HUES64 (cell line): ENCODE results near the gene MSS51.

Experiments
- H3K27ac ChIP-seq: 2 replicates; pipeline ENCODE4 v1.7.0; 2013; ENCODE audit warnings: low read depth, low read length, inconsistent platforms
- H3K27me3 ChIP-seq: 2 replicates; pipeline ENCODE4 v1.6.1; 2013; ENCODE audit warnings: mild to moderate bottlenecking, low read length; ENCODE audit not compliant: insufficient read depth
- H3K36me3 ChIP-seq: 2 replicates; pipeline ENCODE4 v1.6.1; 2013; ENCODE audit warnings: mild to moderate bottlenecking, low read length; ENCODE audit not compliant: insufficient read depth
- H3K4me1 ChIP-seq: 2 replicates; pipeline ENCODE4 v1.6.1; 2013; ENCODE audit warnings: mild to moderate bottlenecking, low read length, moderate library complexity; ENCODE audit not compliant: insufficient read depth
- H3K4me3 ChIP-seq: 2 replicates; pipeline ENCODE4 v1.5.1; 2013; ENCODE audit warnings: mild to moderate bottlenecking, low read length, moderate library complexity
- H3K9ac ChIP-seq: 2 replicates; pipeline ENCODE4 v1.6.1; 2013; ENCODE audit warnings: mild to moderate bottlenecking, low read depth, low read length
- H3K9me3 ChIP-seq: 2 replicates; pipeline ENCODE4 v1.6.1; 2013; ENCODE audit warnings: low read depth, low read length; ENCODE audit not compliant: insufficient read depth
- WGBS: fragments of 150-250, 120-280 bp; methylation state at CpG from one replicate; pipeline ENCODE4 v1.1.7; 2013; ENCODE audit warnings: missing lambda C conversion rate; 5-methylcytosine and 5-hydroxymethylcytosine counted together

Gene MSS51

DNA sequence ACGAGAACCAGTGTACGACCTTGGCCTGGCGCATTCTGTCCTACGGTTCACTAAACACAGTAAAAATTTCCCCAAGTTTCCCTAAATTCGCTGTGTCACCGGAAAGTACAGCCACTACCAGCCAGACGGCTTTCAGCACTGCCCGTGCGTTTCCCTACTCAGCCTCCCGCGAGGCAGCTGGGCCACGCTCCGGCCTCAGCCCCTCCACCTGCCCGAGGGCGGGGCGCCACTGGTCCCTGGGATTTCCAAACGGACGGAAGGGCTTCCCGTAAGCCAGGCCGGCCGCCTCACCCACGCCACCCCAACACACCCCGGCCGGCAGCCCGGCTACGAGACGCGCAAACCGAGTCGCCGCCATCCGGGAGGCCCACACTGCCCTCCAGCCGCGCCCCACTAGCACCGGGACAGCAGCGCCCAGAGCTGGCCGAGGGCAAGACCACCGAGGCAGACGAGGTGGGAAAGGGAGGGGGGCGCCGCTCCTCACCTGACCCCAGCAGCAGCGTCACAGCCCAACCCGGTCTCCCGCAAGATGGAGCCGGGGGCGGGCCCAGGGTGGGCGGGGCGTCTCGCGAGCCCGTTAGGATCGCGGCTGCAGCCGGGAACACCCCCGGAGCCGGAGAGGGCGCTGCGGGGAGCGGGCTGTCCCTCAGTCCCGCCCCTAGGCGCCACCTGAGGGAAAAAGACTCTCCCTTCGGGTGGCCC lies 19.7 kb downstream of the MSS51 start, which contains the start of gene ANXA7:
ANXA7 (minus strand) TSS at position 531 of the 702 bp plus-strand sequence. CDS start 13,202 bp downstream, outside the sequence.
- under 1% methylated on average over 62 of the region's 62 CpGs for WGBS
- H3K36me3 ChIP-seq = no peaks in the 10 kb centered on the region
- H3K9ac ChIP-seq = peak within 1 kb of the TSS; percentile 91
- no peaks in the 10 kb centered on the region for H3K9me3 ChIP-seq
- H3K4me3 ChIP-seq = peak within 1 kb of the TSS; percentile 95
- H3K4me1 ChIP-seq = peaks cover 7% of the 10 kb centered on the region; the same call in 1 of the 2 replicates
- H3K27me3 ChIP-seq = no peaks in the 10 kb centered on the region
- peak within 1 kb of the TSS; percentile 89 for H3K27ac ChIP-seq

GRCh38 chr10:73413108-73413527 lies 20.2 kb downstream of the MSS51 start:
- 6% methylated on average over 9 of the region's 9 CpGs for WGBS

DNA sequence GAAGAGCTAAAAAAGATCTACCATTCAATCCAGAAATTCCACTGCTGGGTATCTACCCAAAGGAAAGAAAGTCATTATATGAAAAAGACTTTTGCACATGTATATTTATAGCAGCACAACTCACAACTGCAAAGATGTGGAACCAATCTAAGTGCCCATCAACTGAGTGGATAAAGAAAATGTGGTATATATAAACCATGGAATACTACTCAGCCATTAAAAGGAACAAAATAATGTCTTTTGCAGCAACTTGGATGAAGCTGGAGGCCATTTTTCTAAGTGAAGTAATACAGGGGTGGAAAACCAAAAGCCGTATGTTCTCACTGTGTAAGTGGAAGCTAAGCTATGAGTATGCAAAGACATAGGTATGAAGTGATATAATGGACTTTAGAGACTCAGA lies 22.5 kb downstream of the MSS51 start:
- Histone ChIP-seq H3K9ac (no peak overlapping the region), H3K4me1 (peaks cover 7% of the 10 kb centered on the region; the same call in 1 of the 2 replicates), H3K36me3 (no peaks in the 10 kb centered on the region; the same call in 1 of the 2 replicates), H3K27me3 (no peaks in the 10 kb centered on the region), H3K9me3 (no peaks in the 10 kb centered on the region), H3K27ac (no peak overlapping the region), H3K4me3 (no peak overlapping the region)
- 92% methylated on average over 1 of the region's 1 CpG for WGBS

More at GRCh38 chr10:73413108-73413527, 20.2 kb downstream of the MSS51 start:
- Histone ChIP-seq H3K9me3 (no peaks in the 10 kb centered on the region), H3K27me3 (no peaks in the 10 kb centered on the region), H3K9ac (peak overlapping the region; percentile 91), H3K27ac (peak overlapping the region; percentile 89), H3K4me3 (peak overlapping the region; percentile 95), H3K36me3 (no peaks in the 10 kb centered on the region), H3K4me1 (peaks cover 7% of the 10 kb centered on the region; the same call in 1 of the 2 replicates)

DNA sequence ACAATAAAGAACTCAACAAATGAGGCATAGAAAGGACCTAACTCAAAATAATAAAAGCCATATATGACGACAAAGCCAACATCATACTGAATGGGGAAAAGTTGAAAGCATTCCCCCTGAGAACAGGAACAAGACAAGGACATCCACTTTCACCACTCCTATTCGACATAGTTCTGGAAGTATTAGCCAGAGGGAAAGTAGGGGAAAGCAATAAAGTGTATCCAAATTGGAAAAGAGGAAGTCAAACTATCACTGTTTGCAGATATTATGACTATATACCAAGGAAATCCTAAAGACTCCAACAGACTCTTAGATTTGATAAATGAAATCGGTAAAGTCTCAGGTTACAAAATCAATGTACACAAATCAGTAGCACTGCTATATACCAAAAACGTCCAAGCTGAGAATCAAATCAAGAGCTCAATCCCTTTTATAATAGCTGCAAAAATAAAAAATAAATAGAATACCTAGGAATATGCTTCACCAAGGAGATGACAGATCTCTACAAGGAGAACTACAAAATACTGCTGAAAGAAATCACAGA lies 24.3 kb downstream of the MSS51 start:
- no peak overlapping the region for H3K27ac ChIP-seq
- H3K9ac ChIP-seq = no peak overlapping the region
- 97% methylated on average over 2 of the region's 4 CpGs for WGBS
- no peaks in the 10 kb centered on the region for H3K27me3 ChIP-seq
- 0 out of 2 replicates have a peak, but pooled peaks cover 4% of the 10 kb centered on the region for H3K4me1 ChIP-seq
- no peaks in the 10 kb centered on the region for H3K9me3 ChIP-seq
- no peak overlapping the region for H3K4me3 ChIP-seq
- no peaks in the 10 kb centered on the region; the same call in 1 of the 2 replicates for H3K36me3 ChIP-seq

- Histone ChIP-seq H3K36me3 (no peaks in the 10 kb centered on the region; the same call in 1 of the 2 replicates), H3K27me3 (no peaks in the 10 kb centered on the region)
- 95% methylated on average over 5 of the region's 5 CpGs for WGBS
Measured at GRCh38 chr10:73408061-73408460, 25.3 kb downstream of the MSS51 start.

DNA sequence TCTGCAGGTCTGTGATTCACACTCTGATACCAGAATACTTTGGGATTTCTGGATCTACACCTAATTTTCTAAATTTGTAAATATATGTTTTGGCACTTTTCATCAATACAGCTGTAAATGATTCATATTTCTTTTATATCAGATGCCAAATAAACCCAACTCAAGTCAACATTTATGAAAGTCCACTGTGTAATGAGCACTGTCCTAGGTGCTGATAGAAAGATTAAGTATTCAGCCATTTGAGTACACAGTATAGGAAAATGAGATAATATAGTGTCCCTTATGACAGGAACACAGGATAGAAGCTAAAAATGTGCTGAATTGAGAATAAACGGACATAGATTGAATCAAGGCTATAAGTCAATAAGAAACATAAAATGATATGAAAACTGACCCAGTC lies 25.9 kb downstream of the MSS51 start:
- WGBS = 93% methylated on average over 1 of the region's 1 CpG
- Histone ChIP-seq H3K4me3 (no peak overlapping the region), H3K4me1 (no peaks in the 10 kb centered on the region)

More at GRCh38 chr10:73408061-73408460, 25.3 kb downstream of the MSS51 start:
- Histone ChIP-seq H3K9me3 (no peaks in the 10 kb centered on the region), H3K27ac (no peak overlapping the region), H3K4me3 (no peak overlapping the region), H3K4me1 (0 out of 2 replicates have a peak, but pooled peaks cover 4% of the 10 kb centered on the region), H3K9ac (no peak overlapping the region)

DNA sequence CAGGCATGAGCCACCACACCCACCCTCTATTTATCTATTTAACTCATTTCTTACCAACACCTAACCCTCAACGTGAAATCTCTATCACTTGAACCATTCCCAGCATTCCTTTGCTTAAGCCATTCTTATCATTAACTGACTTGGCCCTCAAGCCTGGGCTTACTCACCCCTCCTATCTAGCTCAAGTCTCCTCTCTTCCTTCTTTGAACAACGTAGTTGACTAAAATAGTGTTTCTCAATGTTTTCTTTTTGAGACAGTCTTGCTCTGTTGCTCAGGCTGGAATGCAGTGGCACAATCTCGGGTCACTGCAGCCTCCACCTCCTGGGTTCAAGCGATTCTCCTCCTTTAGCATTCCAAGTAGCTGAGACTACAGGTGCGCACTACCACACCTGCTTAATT lies 26.5 kb downstream of the MSS51 start:
- WGBS = 92% methylated on average over 5 of the region's 5 CpGs
- Histone ChIP-seq H3K9me3 (no peaks in the 10 kb centered on the region), H3K27ac (no peak overlapping the region), H3K4me3 (no peak overlapping the region), H3K36me3 (no peaks in the 10 kb centered on the region; the same call in 1 of the 2 replicates), H3K27me3 (no peaks in the 10 kb centered on the region), H3K4me1 (no peaks in the 10 kb centered on the region), H3K9ac (no peak overlapping the region)

More for the DNA sequence above, 25.9 kb downstream of the MSS51 start:
- H3K9ac ChIP-seq = no peak overlapping the region
- H3K9me3 ChIP-seq = no peaks in the 10 kb centered on the region
- no peak overlapping the region for H3K27ac ChIP-seq
- H3K27me3 ChIP-seq = no peaks in the 10 kb centered on the region
- H3K36me3 ChIP-seq = no peaks in the 10 kb centered on the region; the same call in 1 of the 2 replicates

GRCh38 chr10:73405556-73405955 lies 27.8 kb downstream of the MSS51 start:
- Histone ChIP-seq H3K9me3 (no peaks in the 10 kb centered on the region), H3K4me3 (no peak overlapping the region), H3K9ac (no peak overlapping the region), H3K4me1 (no peaks in the 10 kb centered on the region), H3K27me3 (no peaks in the 10 kb centered on the region), H3K27ac (no peak overlapping the region), H3K36me3 (no peaks in the 10 kb centered on the region; the same call in 1 of the 2 replicates)
- 99% methylated on average over 3 of the region's 3 CpGs for WGBS

GRCh38 chr10:73404690-73405089 lies 28.7 kb downstream of the MSS51 start:
- Histone ChIP-seq H3K9ac (no peak overlapping the region), H3K27ac (no peak overlapping the region), H3K9me3 (no peaks in the 10 kb centered on the region), H3K4me1 (no peaks in the 10 kb centered on the region), H3K27me3 (no peaks in the 10 kb centered on the region), H3K4me3 (no peak overlapping the region), H3K36me3 (no peaks in the 10 kb centered on the region; the same call in 1 of the 2 replicates)
- WGBS = 94% methylated on average over 9 of the region's 9 CpGs

DNA sequence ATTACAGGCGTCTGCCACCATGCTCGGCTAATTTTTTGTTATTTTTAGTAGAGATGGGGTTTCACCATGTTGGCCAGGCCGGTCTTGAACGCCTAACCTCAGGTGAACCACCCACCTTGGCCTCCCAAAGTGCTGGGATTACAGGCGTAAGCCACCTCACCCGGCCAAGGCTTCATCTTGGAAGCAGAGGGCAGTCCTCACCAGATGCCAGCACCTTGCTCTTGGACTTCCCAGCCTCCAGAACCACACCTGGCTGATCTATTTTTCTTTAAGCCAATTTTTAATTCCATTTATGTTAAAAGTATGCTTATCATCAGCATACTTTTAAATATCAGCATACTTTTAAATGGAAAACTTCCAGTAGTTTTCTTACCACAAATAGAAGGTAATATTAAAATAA lies 31.7 kb downstream of the MSS51 start:
- Histone ChIP-seq H3K27me3 (no peaks in the 10 kb centered on the region), H3K9ac (no peak overlapping the region), H3K27ac (no peak overlapping the region), H3K9me3 (no peaks in the 10 kb centered on the region), H3K36me3 (peaks cover 17% of the 10 kb centered on the region), H3K4me3 (no peak overlapping the region), H3K4me1 (no peaks in the 10 kb centered on the region)
- WGBS = 98% methylated on average over 6 of the region's 6 CpGs

GRCh38 chr10:73399063-73399462 lies 34.3 kb downstream of the MSS51 start:
- Histone ChIP-seq H3K4me3 (no peak overlapping the region), H3K36me3 (peaks cover 36% of the 10 kb centered on the region), H3K27me3 (no peaks in the 10 kb centered on the region), H3K27ac (no peak overlapping the region), H3K9ac (no peak overlapping the region), H3K4me1 (no peaks in the 10 kb centered on the region), H3K9me3 (0 out of 2 replicates have a peak, but pooled peaks cover 3% of the 10 kb centered on the region)
- 92% methylated on average over 4 of the region's 4 CpGs for WGBS
